HepG2 (cell line): Measurements from ENCODE around the gene ARHGEF6. TPM values are rescaled to one million over a fixed set of nuclear protein-coding genes. Genes with fewer than 3 reads are reported as not detected.

ENCODE experiments used
- ATAC-seq: fragments of 200-7000 bp; cut with Tn5 transposase; 3 replicates; pipeline ENCODE4 v1.9.1; 2020; ENCODE audit warnings: mild to moderate bottlenecking, moderate library complexity
- BruUV-seq: library from RNA; stranded (reverse); fragments of 400-500 nt; replicated peaks from 2 replicates; lab custom pipeline; 2021; lab: Mats Ljungman, UMichigan
- CTCF ChIA-PET: fragments of 300-600 bp; formaldehyde crosslinking; extraction: SDS; loops from one replicate; lab custom pipeline; 2021; ENCODE audit warnings: low total read pairs, inconsistent platforms, low intra/inter-chr PET ratio; lab: Yijun Ruan, JAX
- POLR2A ChIA-PET: fragments of 350-600 bp; sonication (Branson Sonifier 250); formaldehyde crosslinking; loops from one replicate; lab custom pipeline; 2020; ENCODE audit warnings: antibody characterized with exemption, inconsistent platforms; lab: Yijun Ruan, JAX
- DNase-seq: peaks from one replicate; pipeline ENCODE4 v3.0.0-alpha.2; 2015; ENCODE audit warnings: low spot score
- FAIRE-seq: peaks from 3 replicates; lab custom pipeline; 2011; peaks lifted over from hg19 to GRCh38; lab: Jason Lieb, UNC
- H2AFZ ChIP-seq: one replicate; pipeline ENCODE4 v1.6.1; 2011; ENCODE audit warnings: low read length, inconsistent platforms
- H3K27ac ChIP-seq: fragments of 300-600 bp; 3 replicates; pipeline ENCODE4 v1.8.0; 2011; ENCODE audit warnings: mixed run types, mild to moderate bottlenecking, mixed read lengths, low read length, inconsistent platforms; ENCODE audit not compliant: insufficient read depth; ENCODE audit errors: extremely low read length
- H3K27me3 ChIP-seq, 2 experiments: fragments of 200-600 bp in 1 of 2; 2 replicates in 1 of 2; 3 replicates in 1 of 2; pipeline versions ENCODE4 v1.6.0 to v1.8.0; 2011; ENCODE audit warnings: low read length in 2 of 2, mild to moderate bottlenecking in 2 of 2, moderate library complexity in 2 of 2, inconsistent platforms in 1 of 2; ENCODE audit not compliant: insufficient read depth in 2 of 2, control insufficient read depth in 1 of 2
- H3K36me3 ChIP-seq, 2 experiments: fragments of 200-600 bp in 1 of 2; replicated peaks in 1 of 2; 2 replicates in 1 of 2; 3 replicates in 1 of 2; pipeline versions ENCODE4 v1.5.1 to v1.8.0; 2011; ENCODE audit warnings: low read length in 2 of 2, inconsistent platforms in 1 of 2; ENCODE audit not compliant: insufficient read depth in 2 of 2, control insufficient read depth in 1 of 2
- H3K4me1 ChIP-seq: 2 replicates; pipeline ENCODE4 v1.5.1; 2012; ENCODE audit warnings: low read length, inconsistent platforms; ENCODE audit not compliant: insufficient read depth
- H3K4me2 ChIP-seq: 2 replicates; pipeline ENCODE4 v1.6.0; 2011; ENCODE audit warnings: low read depth, low read length, inconsistent platforms
- H3K4me3 ChIP-seq, 3 experiments: fragments of 200-600 bp in 1 of 3; sonication (generic), shearing (Covaris generic) in 1 of 3; replicated peaks in 1 of 3; 2 replicates each; pipeline ENCODE4 v1.5.1; 2011 to 2016; ENCODE audit warnings: low read length in 3 of 3, inconsistent platforms in 2 of 3, low read depth in 2 of 3, mild to moderate bottlenecking in 2 of 3, control low read depth in 1 of 3, mixed read lengths in 1 of 3; ENCODE audit not compliant: insufficient read depth in 1 of 3
- H3K79me2 ChIP-seq: one replicate; pipeline ENCODE4 v1.6.1; 2011; ENCODE audit warnings: low read length, inconsistent platforms; ENCODE audit not compliant: insufficient read depth
- H3K9ac ChIP-seq: 2 replicates; pipeline ENCODE4 v1.6.0; 2011; ENCODE audit warnings: mild to moderate bottlenecking, low read depth, low read length, inconsistent platforms; ENCODE audit not compliant: insufficient read depth
- H3K9me3 ChIP-seq: 2 replicates; pipeline ENCODE4 v1.5.1; 2012; ENCODE audit warnings: mild to moderate bottlenecking, low read length
- H4K20me1 ChIP-seq: 2 replicates; pipeline ENCODE4 v1.6.0; 2011; ENCODE audit warnings: inconsistent platforms, mild to moderate bottlenecking, low read length, moderate library complexity; ENCODE audit not compliant: insufficient read depth
- ATF4 ChIP-seq, 2 experiments: fragments of 450-650 bp in 1 of 2; sonication (generic) in 1 of 2; formaldehyde crosslinking; IDR thresholded peaks; 2 replicates each; pipeline versions ENCODE4 v1.5.0 to v1.8.0; 2020 to 2022; ENCODE audit warnings: mild to moderate bottlenecking in 1 of 2, missing genetic modification reagents in 1 of 2
- CCDC6 ChIP-seq: sonication (generic); formaldehyde crosslinking; IDR thresholded peaks from 2 replicates; pipeline ENCODE4 v1.8.1; 2022; ENCODE audit warnings: mild to moderate bottlenecking, missing genetic modification reagents, moderate library complexity
- CREBL2 ChIP-seq: sonication (generic); formaldehyde crosslinking; IDR thresholded peaks from 2 replicates; pipeline ENCODE4 v1.8.1; 2023; ENCODE audit warnings: missing genetic modification reagents, mild to moderate bottlenecking, borderline replicate concordance
- DNMT1 ChIP-seq: sonication (generic); formaldehyde crosslinking; IDR thresholded peaks from 2 replicates; pipeline ENCODE4 v1.5.1; 2020; ENCODE audit warnings: mild to moderate bottlenecking, missing genetic modification reagents
- GATAD2A ChIP-seq: IDR thresholded peaks from 2 replicates; pipeline ENCODE4 v1.6.1; 2016
- HNRNPK ChIP-seq: fragments of 200-400 bp; formaldehyde crosslinking; IDR thresholded peaks from 2 replicates; pipeline ENCODE4 v1.6.1; 2018; ENCODE audit warnings: low read length, low read depth, moderate library complexity, mild to moderate bottlenecking; ENCODE audit not compliant: poor library complexity, severe bottlenecking
- PLSCR1 ChIP-seq: sonication (generic); formaldehyde crosslinking; IDR thresholded peaks from 2 replicates; pipeline ENCODE4 v1.5.0; 2020; ENCODE audit warnings: missing genetic modification reagents, mild to moderate bottlenecking, borderline replicate concordance
- SALL2 ChIP-seq: sonication (generic); formaldehyde crosslinking; IDR thresholded peaks from 2 replicates; pipeline ENCODE4 v1.8.1; 2023; ENCODE audit warnings: mild to moderate bottlenecking, missing genetic modification reagents, inconsistent platforms
- ZBTB4 ChIP-seq: sonication (generic); formaldehyde crosslinking; IDR thresholded peaks from 2 replicates; pipeline ENCODE4 v1.4.0; 2020; ENCODE audit warnings: missing genetic modification reagents, mild to moderate bottlenecking, borderline replicate concordance
- ZNF605 ChIP-seq: sonication (generic); formaldehyde crosslinking; IDR thresholded peaks from 2 replicates; pipeline ENCODE4 v1.8.0; 2022; ENCODE audit warnings: mild to moderate bottlenecking, missing genetic modification reagents
- ZNF646 ChIP-seq: sonication (generic); formaldehyde crosslinking; IDR thresholded peaks from 2 replicates; pipeline ENCODE4 v1.9.0; 2021; ENCODE audit warnings: mild to moderate bottlenecking, missing genetic modification reagents
- ZNF891 ChIP-seq: sonication (generic); formaldehyde crosslinking; IDR thresholded peaks from 2 replicates; pipeline ENCODE4 v1.5.0; 2020; ENCODE audit warnings: mild to moderate bottlenecking, missing genetic modification reagents
- ZSCAN9 ChIP-seq: IDR thresholded peaks from 2 replicates; pipeline ENCODE4 v1.6.1; 2016; ENCODE audit warnings: borderline replicate concordance
- WGBS: methylation state at CpG from one replicate; pipeline ENCODE4 v1.1.6; 2017; ENCODE audit warnings: low lambda C conversion rate; 5-methylcytosine and 5-hydroxymethylcytosine counted together
- in situ Hi-C: cut with HindIII; loops from 2 replicates; pipeline ENCODE4 v1.10.0; 2017; ENCODE audit warnings: low pct_unique_long_range_greater_than_20kb; ENCODE audit not compliant: extremely low pct_ligation_motif_present
- intact Hi-C: fragments of 100-400 bp; cut with micrococcal nuclease; formaldehyde crosslinking; loops from one replicate; pipeline ENCODE4 v1.10.0; 2022; ENCODE audit not compliant: unreplicated experiment
- polyA plus RNA-seq, 8 experiments: library from polyadenylated mRNA; depleted of rRNA in 3 of 8; stranded (reverse) in 7 of 8; unstranded in 1 of 8; fragments of >200 nt; fragmentation: Illumina TruSeq in 4 of 8; extraction: Trizol in 4 of 8; gene quantifications; 2 replicates each; pipeline versions ENCODE4 v1.2.1 to v1.2.3, GENCODE V29; 2011 to 2016; ENCODE audit warnings: low read depth in 4 of 8, missing spikeins in 1 of 8, mixed read lengths in 1 of 8; ENCODE audit not compliant: insufficient read depth in 1 of 8
- total RNA-seq, 5 experiments: library from RNA; depleted of rRNA; stranded (reverse); fragments of >200 nt; fragmentation: Illumina TruSeq; extraction: Trizol; gene quantifications; 2 replicates each; pipeline ENCODE4 v1.2.3, GENCODE V29; 2016; ENCODE audit warnings: low read depth in 1 of 5

Gene ARHGEF6
- total and polyA plus RNA-seq, 2 of the 13 experiments (the other 11 are each of a cell fraction or from before 2014, with no cell fraction given) = 0.03 TPM; not detected in 1

- DNase-seq (no peak), ATAC-seq (no peak), FAIRE-seq (no peak)
- no peak overlapping the region for H3K9ac ChIP-seq
- intact Hi-C loops (no loop called here), in situ Hi-C loops (loop anchor here (25.0 kb wide), 1 partner anchor 194 kb away; no protein-coding TSS in a partner anchor)
- no peaks in the 10 kb centered on the region for H3K9me3 ChIP-seq
- no TSS peak for BruUV-seq
- H3K27ac ChIP-seq = no peak overlapping the region
- H3K27me3 ChIP-seq = no peaks in the 10 kb centered on the region
- H3K4me3 ChIP-seq = no peak overlapping the region
- no peak overlapping the region for H2AFZ ChIP-seq
- no peaks in the 10 kb centered on the region for H3K79me2 ChIP-seq
- no peaks in the 10 kb centered on the region for H4K20me1 ChIP-seq
- ChIA-PET CTCF (no interaction called here), POLR2A (no interaction called here)
- no peaks in the 10 kb centered on the region for H3K36me3 ChIP-seq
- H3K4me1 ChIP-seq = no peaks in the 10 kb centered on the region
- WGBS = 0% methylated on average over 2 of the region's 2 CpGs
- H3K4me2 ChIP-seq = no peak overlapping the region
- TF ChIP-seq CCDC6 (CRISPR knock-in tag) = no peak
- TF ChIP-seq ATF4 (CRISPR knock-in tag; IDR thresholded peaks at IDR 0.05) = no peak
- TF ChIP-seq ZBTB4 = no peak
- TF ChIP-seq PLSCR1 = no peak
- no peak for TF ChIP-seq CREBL2 (CRISPR knock-in tag)
- TF ChIP-seq ZNF646 (CRISPR knock-in tag) = no peak
- TF ChIP-seq SALL2 = no peak
- TF ChIP-seq HNRNPK = no peak
- TF ChIP-seq ZSCAN9 (CRISPR knock-in tag) = no peak
- TF ChIP-seq ZNF605 (CRISPR knock-in tag) = no peak
- TF ChIP-seq GATAD2A (CRISPR knock-in tag) = no peak
- no peak for TF ChIP-seq DNMT1 (CRISPR knock-in tag)
- no peak for TF ChIP-seq ZNF891 (CRISPR knock-in tag)
Measured at GRCh38 chrX:136718091-136718490, 62.6 kb downstream of the ARHGEF6 start.
